ENCODE measurements around the gene PPP1R13L. TPM values are rescaled to one million over a fixed set of nuclear protein-coding genes. Genes with fewer than 3 reads are reported as not detected.
A peak's percentile ranks its signal among the peaks of the same experiment; 100 is the strongest.

PPP1R13L gene
- total and polyA plus RNA-seq, 2 donors (not counting 1 experiment from before 2014, with no cell fraction given) = 3.0 to 5.8 TPM

- Histone ChIP-seq H3K27me3 (ENCODE audit: control insufficient read depth, insufficient read depth, low read length) (no peaks in the 10 kb centered on the region), H3K4me2 (ENCODE audit: extremely low read depth, insufficient read depth, low read length) (no peak overlapping the region), H3K79me2 (ENCODE audit: control insufficient read depth, insufficient read depth, low read length) (no peaks in the 10 kb centered on the region), H3K4me3 (replicated peaks in 1 of 4; ENCODE audit: control extremely low read depth in 1 of 4, insufficient read depth in 1 of 4, low read depth in 3 of 4, low read length in 4 of 4) (no peak overlapping the region), H2AFZ (ENCODE audit: low read length) (no peak overlapping the region), H3K27ac (ENCODE audit: insufficient read depth, low read length) (no peak overlapping the region), H3K9me3 (ENCODE audit: control insufficient read depth, insufficient read depth, low read depth, low read length) (no peaks in the 10 kb centered on the region), H3K9ac (ENCODE audit: insufficient read depth, low read length) (no peak overlapping the region), H3K4me1 (ENCODE audit: control insufficient read depth, extremely low read depth, insufficient read depth, low read length) (peaks cover 6% of the 10 kb centered on the region), H4K20me1 (ENCODE audit: control insufficient read depth, extremely low read depth, insufficient read depth, low read length) (no peaks in the 10 kb centered on the region), H3K36me3 (ENCODE audit: control insufficient read depth, insufficient read depth, low read length) (no peaks in the 10 kb centered on the region)
- no peak for DNase-seq (ENCODE audit: low read depth in 2 of 2)
- no peak for TF ChIP-seq EZH2 (IDR thresholded peaks at IDR 0.05; ENCODE audit: low read length, missing control alignments)
- TF ChIP-seq CTCF (conservative IDR thresholded peaks at IDR 0.05 in 1 of 2, IDR thresholded peaks at IDR 0.05 in 1 of 2; ENCODE audit: low read depth in 1 of 2, low read length in 2 of 2) = no peak
Measured at GRCh38 chr19:45382426-45382825, 22.4 kb downstream of the PPP1R13L start.

- H3K9ac ChIP-seq (ENCODE audit: insufficient read depth, low read length) = peak overlapping the region; percentile 16
- no peak overlapping the region for H3K4me3 ChIP-seq (replicated peaks in 1 of 4; ENCODE audit: control extremely low read depth in 1 of 4, insufficient read depth in 1 of 4, low read depth in 3 of 4, low read length in 4 of 4)
- H3K27me3 ChIP-seq (ENCODE audit: control insufficient read depth, insufficient read depth, low read length) = no peaks in the 10 kb centered on the region
- peak overlapping the region; percentile 55 for H2AFZ ChIP-seq (ENCODE audit: low read length)
- DNase-seq (ENCODE audit: low read depth in 2 of 2) = no peak
- peak overlapping the region; percentile 47 for H3K27ac ChIP-seq (ENCODE audit: insufficient read depth, low read length)
- TF ChIP-seq EZH2 (IDR thresholded peaks at IDR 0.05; ENCODE audit: low read length, missing control alignments) = no peak
- no peak for TF ChIP-seq CTCF (conservative IDR thresholded peaks at IDR 0.05 in 1 of 2, IDR thresholded peaks at IDR 0.05 in 1 of 2; ENCODE audit: low read depth in 1 of 2, low read length in 2 of 2)
- no peaks in the 10 kb centered on the region for H4K20me1 ChIP-seq (ENCODE audit: control insufficient read depth, extremely low read depth, insufficient read depth, low read length)
- H3K4me2 ChIP-seq (ENCODE audit: extremely low read depth, insufficient read depth, low read length) = no peak overlapping the region
- peaks cover 10% of the 10 kb centered on the region for H3K4me1 ChIP-seq (ENCODE audit: control insufficient read depth, extremely low read depth, insufficient read depth, low read length)
- no peaks in the 10 kb centered on the region for H3K79me2 ChIP-seq (ENCODE audit: control insufficient read depth, insufficient read depth, low read length)
- H3K36me3 ChIP-seq (ENCODE audit: control insufficient read depth, insufficient read depth, low read length) = no peaks in the 10 kb centered on the region
- H3K9me3 ChIP-seq (ENCODE audit: control insufficient read depth, insufficient read depth, low read depth, low read length) = no peaks in the 10 kb centered on the region
Measured at GRCh38 chr19:45380107-45380506, 24.8 kb downstream of the PPP1R13L start.

GRCh38 chr19:45376045-45376724, 28.7 kb downstream of the PPP1R13L start:
- Histone ChIP-seq H2AFZ (ENCODE audit: low read length) (no peak overlapping the region), H3K4me2 (ENCODE audit: extremely low read depth, insufficient read depth, low read length) (peak overlapping the region; percentile 44), H3K27ac (ENCODE audit: insufficient read depth, low read length) (peak overlapping the region; percentile 70), H3K9me3 (ENCODE audit: control insufficient read depth, insufficient read depth, low read depth, low read length) (no peaks in the 10 kb centered on the region), H3K36me3 (ENCODE audit: control insufficient read depth, insufficient read depth, low read length) (no peaks in the 10 kb centered on the region), H3K4me3 (replicated peaks in 1 of 4; ENCODE audit: control extremely low read depth in 1 of 4, insufficient read depth in 1 of 4, low read depth in 3 of 4, low read length in 4 of 4) (no peak overlapping the region), H3K9ac (ENCODE audit: insufficient read depth, low read length) (no peak overlapping the region), H3K27me3 (ENCODE audit: control insufficient read depth, insufficient read depth, low read length) (no peaks in the 10 kb centered on the region), H3K4me1 (ENCODE audit: control insufficient read depth, extremely low read depth, insufficient read depth, low read length) (peaks cover 10% of the 10 kb centered on the region), H3K79me2 (ENCODE audit: control insufficient read depth, insufficient read depth, low read length) (no peaks in the 10 kb centered on the region), H4K20me1 (ENCODE audit: control insufficient read depth, extremely low read depth, insufficient read depth, low read length) (no peaks in the 10 kb centered on the region)
- DNase-seq (ENCODE audit: low read depth in 2 of 2) = peak; percentile 73 to 96
- no peak for TF ChIP-seq EZH2 (IDR thresholded peaks at IDR 0.05; ENCODE audit: low read length, missing control alignments)
- no peak for TF ChIP-seq CTCF (conservative IDR thresholded peaks at IDR 0.05 in 1 of 2, IDR thresholded peaks at IDR 0.05 in 1 of 2; ENCODE audit: low read depth in 1 of 2, low read length in 2 of 2)
